Epithelial cell of esophagus (primary cell): ENCODE measurements around the gene STAU1.
"Not testable (repeated sequence)": the region's sequence is repeated elsewhere in the genome, so short reads cannot be mapped to it uniquely, and the experiment has no call there.

Experiments used
- DNase-seq: peaks from one replicate; pipeline ENCODE4 v3.0.0; 2010; ENCODE audit warnings: low read depth
- H3K4me3 ChIP-seq: 2 replicates; pipeline ENCODE4 v1.5.1; 2011; ENCODE audit warnings: mild to moderate bottlenecking, low read length, control low read depth
- CTCF ChIP-seq: IDR thresholded peaks from 2 replicates; pipeline ENCODE4 v1.5.1; 2011; ENCODE audit warnings: low read depth, mild to moderate bottlenecking, low read length, control low read depth, inconsistent platforms; ENCODE audit not compliant: insufficient read depth; ENCODE audit errors: missing control alignments

STAU1 gene

GRCh38 chr20:49172413-49172812, 15.7 kb downstream of the STAU1 start:
- TF ChIP-seq CTCF: no peak
- DNase-seq: no peak
- no peak overlapping the region for H3K4me3 ChIP-seq

- H3K4me3 ChIP-seq: no peak overlapping the region
- no peak for DNase-seq
- no peak for TF ChIP-seq CTCF
Observed at GRCh38 chr20:49171909-49172308, 16.2 kb downstream of the STAU1 start.

GRCh38 chr20:49170714-49171113, 17.4 kb downstream of the STAU1 start:
- no peak for TF ChIP-seq CTCF
- no peak for DNase-seq
- H3K4me3 ChIP-seq: no peak overlapping the region

- TF ChIP-seq CTCF: no peak
- DNase-seq: no peak
- no peak overlapping the region for H3K4me3 ChIP-seq
Observed at GRCh38 chr20:49169547-49169946, 18.6 kb downstream of the STAU1 start.

- H3K4me3 ChIP-seq, DNase-seq: not testable (repeated sequence)
Observed at GRCh38 chr20:49168864-49169263, 19.3 kb downstream of the STAU1 start.

- no peak for DNase-seq
- TF ChIP-seq CTCF: no peak
- no peak overlapping the region for H3K4me3 ChIP-seq
Observed at GRCh38 chr20:49167811-49168507, 20.2 kb downstream of the STAU1 start.

- no peak overlapping the region for H3K4me3 ChIP-seq
- DNase-seq: no peak
- TF ChIP-seq CTCF: no peak
Observed at GRCh38 chr20:49166534-49167449, 21.3 kb downstream of the STAU1 start.
